ENCODE data around the gene DGUOK.
A peak's percentile ranks its signal among the peaks of the same experiment; 100 is the strongest.

Gene DGUOK

GRCh38 chr2:73947412-73948018 lies 20.8 kb downstream of the DGUOK start:
- DNase-seq (ENCODE audit: low read depth in 2 of 2): no peak

- DNase-seq (ENCODE audit: low read depth in 2 of 2): no peak
These were observed 23.1 kb downstream of the DGUOK start for GRCh38 chr2:73949802-73950201.

- DNase-seq (ENCODE audit: low read depth in 2 of 2): no peak
These were observed 26.1 kb downstream of the DGUOK start for GRCh38 chr2:73952499-73953446.

- DNase-seq (ENCODE audit: low read depth in 2 of 2): no peak
These were observed 29.7 kb downstream of the DGUOK start for GRCh38 chr2:73956218-73956865.

- no peak for DNase-seq (ENCODE audit: low read depth in 2 of 2)
These were observed 34.6 kb downstream of the DGUOK start for GRCh38 chr2:73961274-73961673.

GRCh38 chr2:73961823-73962615 lies 35.3 kb downstream of the DGUOK start:
- DNase-seq (ENCODE audit: low read depth in 2 of 2): no peak

GRCh38 chr2:73962798-73963197 lies 36.1 kb downstream of the DGUOK start:
- DNase-seq (ENCODE audit: low read depth in 2 of 2): no peak

GRCh38 chr2:73963385-73964120 lies 36.9 kb downstream of the DGUOK start:
- DNase-seq (ENCODE audit: low read depth in 2 of 2): peak in 1 of 2 donors; percentile 36

- DNase-seq (ENCODE audit: low read depth in 2 of 2): no peak
These were observed 37.5 kb downstream of the DGUOK start for GRCh38 chr2:73964223-73964622.

- no peak for DNase-seq (ENCODE audit: low read depth in 2 of 2)
These were observed 38.4 kb downstream of the DGUOK start for GRCh38 chr2:73965053-73965452.

GRCh38 chr2:73968357-73968937 lies 41.8 kb downstream of the DGUOK start:
- DNase-seq (ENCODE audit: low read depth in 2 of 2): no peak

- no peak for DNase-seq (ENCODE audit: low read depth in 2 of 2)
These were observed 42.7 kb downstream of the DGUOK start for GRCh38 chr2:73969356-73969755.

GRCh38 chr2:73970141-73970803 lies 43.6 kb downstream of the DGUOK start:
- DNase-seq (ENCODE audit: low read depth in 2 of 2): no peak

GRCh38 chr2:73970850-73971471 lies 44.3 kb downstream of the DGUOK start:
- no peak for DNase-seq (ENCODE audit: low read depth in 2 of 2)

GRCh38 chr2:73971722-73972121 lies 45.0 kb downstream of the DGUOK start:
- DNase-seq (ENCODE audit: low read depth in 2 of 2): no peak

GRCh38 chr2:73972846-73973245 lies 46.2 kb downstream of the DGUOK start:
- no peak for DNase-seq (ENCODE audit: low read depth in 2 of 2)

- DNase-seq (ENCODE audit: low read depth in 2 of 2): no peak
These were observed 49.1 kb downstream of the DGUOK start for GRCh38 chr2:73975731-73976130.

GRCh38 chr2:73976803-73977202 lies 50.1 kb downstream of the DGUOK start:
- DNase-seq (ENCODE audit: low read depth in 2 of 2): no peak

- no peak for DNase-seq (ENCODE audit: low read depth in 2 of 2)
These were observed 50.8 kb downstream of the DGUOK start for GRCh38 chr2:73977466-73977865.

- DNase-seq (ENCODE audit: low read depth in 2 of 2): peak; percentile 62 to 65
These were observed 52.3 kb downstream of the DGUOK start for GRCh38 chr2:73979021-73979420.

Data from stimulated activated CD4-positive, alpha-beta T cell treated with anti-CD3 and anti-CD28 coated beads, Interleukin-15, amount 100 ng/mL, for 48 hours (primary cell).